Left colon (tissue), 2 donors: Measurements from ENCODE around the gene MAB21L3. TPM values are rescaled to one million over a fixed set of nuclear protein-coding genes. Genes with fewer than 3 reads are reported as not detected.
"Not testable (repeated sequence)": the region's sequence is repeated elsewhere in the genome, so short reads cannot be mapped to it uniquely, and the experiment has no call there.

Experiments
- ATAC-seq: fragments of 200-7000 bp; cut with Tn5 transposase; one replicate; pipeline ENCODE4 v1.9.1; 2020; ENCODE audit warnings: mild to moderate bottlenecking, moderate library complexity
- DNase-seq, 2 donors: peaks; one replicate each; pipeline ENCODE4 v3.0.0-alpha.2; 2020
- intact Hi-C, 2 donors: fragments of 100-400 bp; cut with DNase I in 1 of 2; cut with micrococcal nuclease in 1 of 2; formaldehyde crosslinking; loops; one replicate each; pipeline versions ENCODE4 v1.11.2 to v1.14.0; 2022; cut with DNase I, micrococcal nuclease
- total RNA-seq, 2 donors: library from RNA; stranded (reverse); fragmentation: NEBNext Ultra II Directional; extraction: Animal tissue kit (Norgen Biotek cat#: 25700); gene quantifications; one replicate each; pipeline ENCODE4 v1.2.1, GENCODE V29; 2021
- donor health status: DM: no; HTN: no; CAD: no.
- donor health status: DM: yes; HTN: yes; CAD: no.

MAB21L3 gene
- total RNA-seq, 2 donors from 2014 or later = 4.7 to 5.7 TPM

- DNase-seq (no peak), ATAC-seq (no peak)
- intact Hi-C loops = no loop called here
These were observed 19.2 kb downstream of the MAB21L3 start for GRCh38 chr1:116130356-116130755.

GRCh38 chr1:116131170-116131569, 20.0 kb downstream of the MAB21L3 start:
- ATAC-seq = no peak

GRCh38 chr1:116131866-116132605, 20.8 kb downstream of the MAB21L3 start:
- ATAC-seq (no peak), DNase-seq (no peak)
- intact Hi-C loops = no loop called here

More at GRCh38 chr1:116131170-116131569, 20.0 kb downstream of the MAB21L3 start:
- no peak for DNase-seq
- intact Hi-C loops = no loop called here

GRCh38 chr1:116133696-116134475, 22.7 kb downstream of the MAB21L3 start:
- ATAC-seq = no peak
- DNase-seq = no peak
- intact Hi-C loops = no loop called here

- intact Hi-C loops = no loop called here
- ATAC-seq (no peak), DNase-seq (peak in 1 of 2 donors; percentile 12)
These were observed 23.2 kb downstream of the MAB21L3 start for GRCh38 chr1:116134476-116134773.

GRCh38 chr1:116138277-116138792, 27.1 kb downstream of the MAB21L3 start:
- ATAC-seq (peak; percentile 2), DNase-seq (no peak)
- intact Hi-C loops = no loop called here

- no peak for ATAC-seq
- no peak for DNase-seq
- intact Hi-C loops = loop anchor here (5.0 kb wide), 1 partner anchor 343 kb away; no protein-coding TSS in a partner anchor
These were observed 28.5 kb downstream of the MAB21L3 start for GRCh38 chr1:116139592-116140134.

GRCh38 chr1:116144151-116144550, 33.0 kb downstream of the MAB21L3 start:
- DNase-seq (no peak), ATAC-seq (no peak)
- intact Hi-C loops = loop anchor here (5.0 kb wide), 1 partner anchor 338 kb away; no protein-coding TSS in a partner anchor

GRCh38 chr1:116146447-116147113, 35.4 kb downstream of the MAB21L3 start:
- ATAC-seq, DNase-seq, intact Hi-C loops: not testable (repeated sequence)

GRCh38 chr1:116147114-116147510, 35.9 kb downstream of the MAB21L3 start:
- DNase-seq = no peak
- ATAC-seq = no peak
- intact Hi-C loops = no loop called here

- intact Hi-C loops = no loop called here
- no peak for ATAC-seq
- DNase-seq = no peak
These were observed 36.8 kb downstream of the MAB21L3 start for GRCh38 chr1:116147972-116148371.

- ATAC-seq (no peak), DNase-seq (no peak)
- intact Hi-C loops = no loop called here
These were observed 37.8 kb downstream of the MAB21L3 start for GRCh38 chr1:116148967-116149366.

- intact Hi-C loops = no loop called here
- no peak for ATAC-seq
- DNase-seq = no peak
These were observed 39.2 kb downstream of the MAB21L3 start for GRCh38 chr1:116150368-116150767.

- intact Hi-C loops = no loop called here
- ATAC-seq (peak; percentile 84), DNase-seq (peak; percentile 78 to 81)
These were observed 40.8 kb downstream of the MAB21L3 start for GRCh38 chr1:116151739-116152576.

- no peak for DNase-seq
- intact Hi-C loops = no loop called here
- peak; percentile 21 for ATAC-seq
These were observed 41.4 kb downstream of the MAB21L3 start for GRCh38 chr1:116152577-116152943.

GRCh38 chr1:116152950-116153691, 41.9 kb downstream of the MAB21L3 start:
- DNase-seq (peak; percentile 41 to 60), ATAC-seq (peak; percentile 80)
- intact Hi-C loops = no loop called here

- no peak for ATAC-seq
- intact Hi-C loops = no loop called here
- no peak for DNase-seq
These were observed 42.5 kb downstream of the MAB21L3 start for GRCh38 chr1:116153692-116154031.

GRCh38 chr1:116154536-116154935, 43.3 kb downstream of the MAB21L3 start:
- intact Hi-C loops = no loop called here
- ATAC-seq (no peak), DNase-seq (no peak)
